ENCODE results near the gene ARHGAP12. TPM values are rescaled to one million over a fixed set of nuclear protein-coding genes. Genes with fewer than 3 reads are reported as not detected.
A peak's percentile ranks its signal among the peaks of the same experiment; 100 is the strongest.

ARHGAP12 gene
- total and polyA plus RNA-seq, 8 donors, result 25.5 to 40.4 (median 37.3) TPM

- H3K27ac ChIP-seq, result peak overlapping the region; percentile 93 to 96
- H3K4me3 ChIP-seq, result peak overlapping the region; percentile 68 to 73
- intact Hi-C loops (cut with DNase I), result no loop called here
- H3K4me1 ChIP-seq, result peaks cover 0 to 20% of the 10 kb centered on the region in 2 donors
- peak; percentile 96 for ATAC-seq
- no peaks in the 10 kb centered on the region for H3K9me3 ChIP-seq
- H3K36me3 ChIP-seq, result no peaks in the 10 kb centered on the region
- DNase-seq, result peak; percentile 94 to 98 (median 97)
- TF ChIP-seq CTCF (IDR thresholded peaks at IDR 0.05), result no peak
- H3K27me3 ChIP-seq, result no peaks in the 10 kb centered on the region
Measured at GRCh38 chr10:31759799-31760626, 168.6 kb downstream of the ARHGAP12 start.

GRCh38 chr10:31759124-31759798 lies 169.4 kb downstream of the ARHGAP12 start:
- ATAC-seq, result peak; percentile 51
- Histone ChIP-seq H3K4me3 (peak overlapping the region; percentile 68 to 73), H3K4me1 (peaks cover 0 to 28% of the 10 kb centered on the region in 2 donors), H3K27ac (peak overlapping the region; percentile 93 to 96), H3K27me3 (no peaks in the 10 kb centered on the region), H3K36me3 (no peaks in the 10 kb centered on the region), H3K9me3 (no peaks in the 10 kb centered on the region)
- TF ChIP-seq CTCF (IDR thresholded peaks at IDR 0.05), result no peak
- intact Hi-C loops (cut with DNase I), result no loop called here
- peak in 3 of 4 donors; percentile 52 to 82 (median 63) for DNase-seq

- peak overlapping the region in 1 of 2 donors; percentile 93 for H3K27ac ChIP-seq
- no peaks in the 10 kb centered on the region for H3K27me3 ChIP-seq
- no peaks in the 10 kb centered on the region for H3K9me3 ChIP-seq
- DNase-seq, result no peak
- peak overlapping the region in 1 of 2 donors; percentile 73 for H3K4me3 ChIP-seq
- intact Hi-C loops (cut with DNase I), result no loop called here
- TF ChIP-seq CTCF (IDR thresholded peaks at IDR 0.05), result no peak
- ATAC-seq, result no peak
- peaks cover 0 to 35% of the 10 kb centered on the region in 2 donors for H3K4me1 ChIP-seq
- H3K36me3 ChIP-seq, result no peaks in the 10 kb centered on the region
Measured at GRCh38 chr10:31758495-31758894, 170.1 kb downstream of the ARHGAP12 start.

GRCh38 chr10:31757831-31758230 lies 170.8 kb downstream of the ARHGAP12 start:
- DNase-seq (no peak), ATAC-seq (no peak)
- Histone ChIP-seq H3K36me3 (no peaks in the 10 kb centered on the region), H3K4me3 (no peak overlapping the region), H3K27ac (peak overlapping the region in 1 of 2 donors; percentile 9), H3K9me3 (no peaks in the 10 kb centered on the region), H3K4me1 (peaks cover 0 to 41% of the 10 kb centered on the region in 2 donors), H3K27me3 (no peaks in the 10 kb centered on the region)
- TF ChIP-seq CTCF (IDR thresholded peaks at IDR 0.05), result no peak
- intact Hi-C loops (cut with DNase I), result no loop called here

GRCh38 chr10:31757386-31757791 lies 171.2 kb downstream of the ARHGAP12 start:
- intact Hi-C loops (cut with DNase I), result no loop called here
- DNase-seq, result no peak
- ATAC-seq, result no peak
- Histone ChIP-seq H3K27me3 (no peaks in the 10 kb centered on the region), H3K27ac (peak overlapping the region in 1 of 2 donors; percentile 9), H3K36me3 (no peaks in the 10 kb centered on the region), H3K4me3 (no peak overlapping the region), H3K9me3 (no peaks in the 10 kb centered on the region), H3K4me1 (peaks cover 0 to 46% of the 10 kb centered on the region in 2 donors)
- no peak for TF ChIP-seq CTCF (IDR thresholded peaks at IDR 0.05)

Measured in left lung (tissue), 10 donors.